Liver (tissue), 9 donors: ENCODE results near the gene BDH1. TPM values are rescaled to one million over a fixed set of nuclear protein-coding genes. Genes with fewer than 3 reads are reported as not detected.

Experiments
- DNase-seq: peaks from one replicate; pipeline ENCODE4 v3.0.0-alpha.2; 2017; ENCODE audit warnings: low spot score
- H3K27ac ChIP-seq, 2 donors: one replicate each; pipeline ENCODE4 v1.7.0; 2013; ENCODE audit warnings: inconsistent platforms in 2 of 2, low read length in 2 of 2, control low read depth in 1 of 2, low read depth in 1 of 2, mild to moderate bottlenecking in 1 of 2
- H3K27me3 ChIP-seq, 4 donors: one replicate each; pipeline versions ENCODE4 v1.6.1 to v1.7.0; 2013; ENCODE audit warnings: low read length in 3 of 4, inconsistent platforms in 1 of 4, mild to moderate bottlenecking in 1 of 4, moderate library complexity in 1 of 4; ENCODE audit not compliant: control insufficient read depth in 4 of 4, insufficient read depth in 4 of 4
- H3K36me3 ChIP-seq, 4 donors: one replicate each; pipeline versions ENCODE4 v1.6.1 to v1.7.0; 2013; ENCODE audit warnings: low read length in 3 of 4, mild to moderate bottlenecking in 3 of 4, low read depth in 1 of 4, moderate library complexity in 1 of 4; ENCODE audit not compliant: control insufficient read depth in 4 of 4, insufficient read depth in 3 of 4
- H3K4me1 ChIP-seq, 4 donors: one replicate each; pipeline versions ENCODE4 v1.6.1 to v1.7.0; 2013; ENCODE audit warnings: low read length in 3 of 4, mild to moderate bottlenecking in 3 of 4, moderate library complexity in 1 of 4; ENCODE audit not compliant: control insufficient read depth in 4 of 4, insufficient read depth in 4 of 4
- H3K4me3 ChIP-seq, 3 donors: one replicate each; pipeline versions ENCODE4 v1.6.1 to v1.7.0; 2013; ENCODE audit warnings: low read length in 3 of 3, control low read depth in 1 of 3, low read depth in 1 of 3, mild to moderate bottlenecking in 1 of 3
- H3K9ac ChIP-seq, 2 donors: one replicate each; pipeline ENCODE4 v1.7.0; 2013; ENCODE audit warnings: low read length in 2 of 2, mild to moderate bottlenecking in 2 of 2, moderate library complexity in 2 of 2, control low read depth in 1 of 2, low read depth in 1 of 2
- H3K9me3 ChIP-seq, 4 donors: one replicate each; pipeline versions ENCODE4 v1.6.1 to v1.7.0; 2013; ENCODE audit warnings: low read length in 3 of 4; ENCODE audit not compliant: control insufficient read depth in 4 of 4
- ATF3 ChIP-seq: IDR thresholded peaks from 2 replicates; pipeline ENCODE4 v1.6.1; 2016; ENCODE audit warnings: antibody characterized with exemption
- CTCF ChIP-seq: fragments of 150-350 bp; IDR thresholded peaks from 2 replicates; pipeline ENCODE4 v1.5.1; 2017; ENCODE audit warnings: improper control_type of control experiment, low read depth, low read length; ENCODE audit not compliant: missing input control
- EGR1 ChIP-seq, 2 donors: IDR thresholded peaks; 2 replicates each; pipeline ENCODE4 v1.6.1; 2016 to 2018; ENCODE audit warnings: antibody characterized with exemption in 2 of 2, low read depth in 2 of 2
- FOXA1 ChIP-seq: IDR thresholded peaks from 2 replicates; pipeline ENCODE4 v1.6.1; 2016; ENCODE audit warnings: antibody characterized with exemption
- FOXA2 ChIP-seq: IDR thresholded peaks from 2 replicates; pipeline ENCODE4 v1.6.1; 2016; ENCODE audit warnings: antibody characterized with exemption
- GABPA ChIP-seq, 2 donors: IDR thresholded peaks in 1 of 2; conservative IDR thresholded peaks in 1 of 2; 2 replicates each; pipeline ENCODE4 v1.6.1; 2016; ENCODE audit warnings: antibody characterized with exemption in 2 of 2, mild to moderate bottlenecking in 1 of 2, moderate library complexity in 1 of 2
- HNF4A ChIP-seq, 2 donors: conservative IDR thresholded peaks; 2 replicates each; pipeline ENCODE4 v1.6.1; 2016; ENCODE audit warnings: antibody characterized with exemption in 2 of 2, mild to moderate bottlenecking in 2 of 2
- HNF4G ChIP-seq: IDR thresholded peaks from 2 replicates; pipeline ENCODE4 v1.6.1; 2016; ENCODE audit warnings: antibody characterized with exemption
- JUND ChIP-seq, 2 donors: IDR thresholded peaks; 2 replicates each; pipeline ENCODE4 v1.6.1; 2016; ENCODE audit warnings: antibody characterized with exemption in 2 of 2
- NR2F2 ChIP-seq: IDR thresholded peaks from 2 replicates; pipeline ENCODE4 v1.6.1; 2016; ENCODE audit warnings: antibody characterized with exemption
- RAD21 ChIP-seq, 2 donors: IDR thresholded peaks; 2 replicates each; pipeline ENCODE4 v1.6.1; 2016; ENCODE audit warnings: antibody characterized with exemption in 2 of 2, mild to moderate bottlenecking in 2 of 2
- REST ChIP-seq: IDR thresholded peaks from 2 replicates; pipeline ENCODE4 v1.6.1; 2016; ENCODE audit warnings: antibody characterized with exemption, mild to moderate bottlenecking
- SP1 ChIP-seq: IDR thresholded peaks from 2 replicates; pipeline ENCODE4 v1.6.1; 2018; ENCODE audit warnings: antibody characterized with exemption, mild to moderate bottlenecking
- YY1 ChIP-seq: IDR thresholded peaks from 2 replicates; pipeline ENCODE4 v1.6.1; 2016; ENCODE audit warnings: antibody characterized with exemption, mild to moderate bottlenecking
- WGBS: extraction: QIAGEN DNeasy Blood & Tissue Kit; methylation state at CpG from one replicate; pipeline ENCODE4 v1.1.7; 2013; 5-methylcytosine and 5-hydroxymethylcytosine counted together
- polyA plus RNA-seq, 2 donors: library from polyadenylated mRNA; stranded (reverse) in 1 of 2; unstranded in 1 of 2; fragments of 200-250 nt in 1 of 2; fragments of >200 nt in 1 of 2; fragmentation: Nextera tagmentation in 1 of 2; extraction: Ambion mirVana in 1 of 2; gene quantifications; one replicate each; pipeline versions ENCODE4 v1.2.1 to v1.2.3, GENCODE V29; 2013 to 2015
- total RNA-seq, 2 donors: library from RNA; depleted of rRNA; stranded (reverse); fragments of >200 nt; gene quantifications; one replicate each; pipeline ENCODE4 v1.2.3, GENCODE V29; 2014
- donor health status: healthy.
- donor health status: healthy.
- donor health status: healthy.
- donor health status: healthy.
- donor health status: healthy.

The BDH1 gene
- total and polyA plus RNA-seq, 4 donors, result 49.4 to 268 (median 177) TPM

GRCh38 chr3:197501879-197502620 is 53.7 kb downstream of the BDH1 start:
- Histone ChIP-seq H3K27ac (no peak overlapping the region), H3K27me3 (no peaks in the 10 kb centered on the region)
- 62% methylated on average over 12 of the region's 12 CpGs for WGBS

GRCh38 chr3:197501496-197501878 is 54.3 kb downstream of the BDH1 start:
- 87% methylated on average over 1 of the region's 1 CpG for WGBS
- H3K9me3 ChIP-seq, result no peaks in the 10 kb centered on the region
- H3K27ac ChIP-seq, result no peak overlapping the region
- no peak overlapping the region for H3K4me3 ChIP-seq
- no peak for DNase-seq
- H3K36me3 ChIP-seq, result no peaks in the 10 kb centered on the region
- TF ChIP-seq YY1 (no peak), REST (no peak), CTCF (no peak), FOXA2 (no peak), ATF3 (no peak), JUND (IDR thresholded peaks at IDR 0.05) (no peak), HNF4G (no peak), NR2F2 (no peak), HNF4A (conservative IDR thresholded peaks at IDR 0.05) (no peak), FOXA1 (no peak), EGR1 (IDR thresholded peaks at IDR 0.05; ENCODE audit: low read depth in 2 of 2) (no peak), GABPA (IDR thresholded peaks at IDR 0.05 in 1 of 2, conservative IDR thresholded peaks at IDR 0.05 in 1 of 2) (no peak), SP1 (no peak)
- H3K27me3 ChIP-seq, result no peaks in the 10 kb centered on the region
- H3K9ac ChIP-seq, result no peak overlapping the region
- H3K4me1 ChIP-seq, result peaks cover 0 to 2% (median 0%) of the 10 kb centered on the region in 4 donors

More at GRCh38 chr3:197501879-197502620, 53.7 kb downstream of the BDH1 start:
- H3K9me3 ChIP-seq, result no peaks in the 10 kb centered on the region
- no peaks in the 10 kb centered on the region for H3K36me3 ChIP-seq
- no peak overlapping the region for H3K4me3 ChIP-seq
- no peak overlapping the region for H3K9ac ChIP-seq
- no peak for DNase-seq
- TF ChIP-seq FOXA2, result no peak
- TF ChIP-seq CTCF, result peak; percentile 58
- TF ChIP-seq RAD21 (IDR thresholded peaks at IDR 0.05), result peak; percentile 86
- peaks cover 0 to 2% (median 0%) of the 10 kb centered on the region in 4 donors for H3K4me1 ChIP-seq
